ENCODE data around the gene GLRX2.
"Not testable (repeated sequence)": the region's sequence is repeated elsewhere in the genome, so short reads cannot be mapped to it uniquely, and the experiment has no call there.

Gene GLRX2

DNA sequence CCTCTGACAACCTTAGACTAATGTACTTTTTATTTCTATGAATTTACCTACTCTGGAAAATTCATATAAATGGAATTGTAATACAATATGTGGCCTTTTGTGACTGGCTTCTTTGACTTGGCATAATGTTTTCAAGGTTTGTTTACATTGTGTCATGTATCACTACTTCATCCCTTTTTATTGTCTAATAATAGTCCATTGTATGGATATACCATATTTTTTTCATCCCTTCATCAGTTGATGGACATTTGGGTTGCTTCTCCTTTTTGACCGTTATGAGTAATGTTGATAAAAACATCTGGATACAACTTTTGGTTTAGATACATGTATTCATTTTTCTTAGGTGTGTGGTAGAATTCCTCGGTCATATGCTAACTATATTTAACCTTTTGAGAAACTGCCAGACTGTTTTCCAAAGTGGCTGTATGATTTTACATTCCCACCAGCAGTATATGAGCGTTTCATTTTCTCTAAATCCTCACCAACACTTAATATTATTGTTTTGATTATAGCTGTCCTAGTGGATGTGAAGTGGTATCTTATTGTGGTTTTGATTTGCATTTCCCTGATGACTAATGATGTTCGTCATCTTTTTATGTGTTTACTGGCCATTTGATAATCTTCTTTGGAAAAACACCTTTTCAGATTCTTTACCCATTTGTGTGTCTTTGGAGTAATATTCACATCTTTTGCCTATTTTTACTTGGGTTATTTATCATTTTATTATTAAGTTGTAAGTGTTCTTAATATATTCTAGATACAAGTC lies 42.3 kb downstream of the GLRX2 start:
- no peak for DNase-seq (ENCODE audit: low read depth in 2 of 2)

DNA sequence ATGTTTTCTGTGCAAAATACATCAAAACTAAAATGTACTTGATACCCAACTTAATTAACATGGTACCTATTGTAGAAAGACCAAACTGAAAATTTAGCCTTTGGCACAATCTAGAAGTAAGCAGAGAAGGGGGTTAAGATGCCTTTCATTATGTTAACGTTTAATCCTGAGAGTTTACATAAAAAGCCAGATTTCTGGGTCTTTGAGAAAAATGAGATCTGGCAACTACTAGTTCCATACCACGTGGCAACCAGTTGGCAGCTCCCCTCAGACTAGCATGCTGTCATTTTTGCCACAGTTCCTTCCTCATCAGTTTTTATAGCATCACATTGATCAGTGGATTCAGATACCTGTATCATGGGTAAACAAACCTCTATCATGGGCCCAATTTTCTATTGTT lies 44.3 kb downstream of the GLRX2 start:
- DNase-seq (ENCODE audit: low read depth in 2 of 2), result no peak

DNA sequence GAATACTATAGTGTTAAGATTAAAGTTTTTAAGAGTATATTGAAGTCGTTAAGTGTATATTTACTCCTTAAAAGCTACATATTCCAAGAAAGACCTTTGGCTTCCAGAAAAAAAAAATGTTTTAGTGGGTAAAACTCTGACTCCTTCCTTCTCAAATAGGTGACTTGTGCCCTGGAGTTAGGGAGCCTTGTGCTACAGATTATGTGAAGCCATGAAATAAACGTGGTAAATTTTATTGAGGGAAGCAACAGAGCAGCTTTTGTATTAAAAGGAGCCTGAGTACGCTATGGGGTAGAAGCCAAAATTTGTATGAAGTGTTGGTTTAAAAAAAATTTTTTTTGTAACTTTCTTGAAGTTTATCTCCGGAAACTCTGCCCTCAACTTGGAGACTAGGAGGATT lies 44.8 kb downstream of the GLRX2 start:
- no peak for DNase-seq (ENCODE audit: low read depth in 2 of 2)

DNA sequence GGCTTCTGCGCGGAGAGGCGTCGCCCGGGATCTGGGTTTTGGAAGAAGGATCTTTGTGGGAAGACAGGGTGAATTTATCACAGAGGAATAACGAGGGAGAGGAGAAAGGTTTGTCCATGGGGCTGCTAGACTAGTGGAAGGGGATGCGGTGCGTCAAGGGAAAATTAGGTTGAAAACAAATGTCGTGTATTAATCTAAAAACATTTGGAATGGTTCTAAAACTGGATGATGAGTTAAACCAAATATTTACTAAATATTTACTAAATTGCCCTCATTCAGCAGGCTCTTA lies 45.2 kb downstream of the GLRX2 start:
- DNase-seq (ENCODE audit: low read depth in 2 of 2), result no peak

DNA sequence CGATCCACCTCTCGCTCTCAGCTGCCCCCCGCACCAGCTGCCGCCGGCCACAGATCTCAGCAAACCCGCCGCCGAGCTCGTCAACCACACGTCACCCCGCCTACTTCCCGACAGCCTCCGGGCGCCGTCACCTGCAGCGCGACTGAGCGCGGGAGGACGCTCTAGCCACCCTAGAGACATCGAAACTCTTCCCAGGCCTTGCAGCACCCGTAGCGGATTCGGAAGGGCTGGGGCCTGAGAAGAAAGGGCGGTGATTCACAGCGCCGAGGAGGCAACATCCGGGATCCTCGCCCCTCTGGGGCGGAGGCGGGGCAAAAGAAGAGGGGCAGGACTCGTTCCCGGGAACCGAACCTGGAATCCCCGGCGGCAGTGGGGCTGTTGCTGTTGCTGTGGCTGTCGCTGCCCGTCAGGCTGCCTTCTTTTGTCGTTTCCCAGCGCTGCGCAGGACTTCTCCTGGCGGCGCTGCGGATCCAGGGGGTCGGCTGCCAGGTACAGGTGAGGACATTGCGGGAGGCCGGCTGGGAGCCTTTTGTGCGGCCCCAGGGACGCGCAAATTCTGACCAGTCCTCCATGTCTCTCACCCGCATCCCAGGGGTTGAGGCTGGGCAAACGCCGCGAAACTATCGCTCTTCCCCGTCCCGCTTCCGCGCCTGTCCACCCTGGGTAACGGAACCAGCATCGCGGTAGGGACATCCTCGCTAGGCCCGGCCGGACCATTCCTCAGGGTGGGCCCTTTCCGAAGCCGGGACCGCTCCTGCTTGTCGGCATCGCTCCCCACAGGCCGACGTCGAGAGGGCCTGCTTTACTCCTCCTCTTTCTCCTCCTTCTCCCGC lies 45.7 kb downstream of the GLRX2 start, which contains the start of the genes RO60 and UCHL5:
RO60 (plus strand) TSS at position 331 of the 833 bp plus-strand sequence. CDS start 9,443 bp downstream, outside the sequence.
UCHL5 (minus strand) TSS at position 79 of the 833 bp plus-strand sequence. CDS start 100 bp downstream, outside the sequence.
- peak; percentile 85 to 87 for DNase-seq (ENCODE audit: low read depth in 2 of 2)

DNA sequence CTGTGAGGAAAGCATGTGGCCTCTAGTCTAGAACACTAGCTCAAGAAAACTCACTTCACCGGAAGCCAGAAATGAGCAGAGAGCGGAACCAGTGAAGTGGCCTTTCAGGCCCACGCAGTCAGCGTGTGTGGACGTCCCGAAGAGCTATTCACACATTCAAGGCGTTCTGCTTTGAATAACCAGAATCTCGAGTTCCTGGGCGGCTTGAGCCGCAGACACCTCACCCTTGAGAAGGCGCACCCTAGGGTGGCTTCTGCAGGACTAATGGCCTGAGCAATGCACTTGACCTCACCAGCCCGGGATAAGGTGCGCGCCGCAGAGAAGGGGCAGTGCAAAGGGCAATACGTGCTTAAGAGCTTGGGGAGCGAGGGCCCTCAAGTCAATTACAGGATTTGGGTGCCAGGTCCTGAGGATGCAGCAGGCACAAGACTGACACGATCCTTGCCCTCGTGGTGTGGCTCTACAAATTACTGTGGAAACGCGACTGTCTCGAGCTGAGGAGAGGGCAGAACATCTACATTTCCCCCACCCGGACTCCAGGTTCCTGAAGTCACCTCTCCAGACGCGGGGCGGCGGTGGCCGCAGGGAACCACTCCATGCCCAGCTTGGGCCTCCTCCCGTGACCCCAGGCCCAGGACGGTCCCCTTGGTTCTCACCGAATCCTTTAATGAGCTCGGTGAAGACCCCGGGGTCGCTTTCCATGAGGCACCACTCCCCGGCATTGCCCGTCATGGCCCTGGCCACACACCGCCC lies 46.5 kb downstream of the GLRX2 start:
- peak; percentile 14 to 25 for DNase-seq (ENCODE audit: low read depth in 2 of 2)

DNA sequence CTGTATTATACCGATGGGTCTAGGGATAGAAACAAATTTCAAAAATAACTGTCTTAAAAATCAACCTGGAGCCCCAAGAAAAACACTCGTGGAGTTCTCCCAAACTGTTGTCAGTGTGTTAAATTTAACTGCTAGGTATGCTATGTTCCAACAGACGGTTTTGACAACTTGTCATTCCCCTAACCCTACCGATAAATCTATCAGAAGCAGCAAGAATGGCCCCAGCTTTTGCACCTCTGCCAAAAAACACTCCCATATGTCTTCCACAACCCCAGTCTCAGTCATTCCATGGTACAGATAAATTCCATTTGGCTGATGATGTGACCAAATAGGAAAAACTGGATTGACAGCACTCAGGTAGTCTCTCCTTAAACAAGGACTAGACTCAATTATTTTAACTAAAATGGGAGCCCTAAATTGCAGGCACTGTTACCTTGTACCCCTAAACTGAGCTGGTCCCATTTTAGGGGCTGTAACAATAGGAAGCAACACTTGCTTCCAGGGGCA lies 51.0 kb downstream of the GLRX2 start:
- DNase-seq (ENCODE audit: low read depth in 2 of 2), result no peak

DNA sequence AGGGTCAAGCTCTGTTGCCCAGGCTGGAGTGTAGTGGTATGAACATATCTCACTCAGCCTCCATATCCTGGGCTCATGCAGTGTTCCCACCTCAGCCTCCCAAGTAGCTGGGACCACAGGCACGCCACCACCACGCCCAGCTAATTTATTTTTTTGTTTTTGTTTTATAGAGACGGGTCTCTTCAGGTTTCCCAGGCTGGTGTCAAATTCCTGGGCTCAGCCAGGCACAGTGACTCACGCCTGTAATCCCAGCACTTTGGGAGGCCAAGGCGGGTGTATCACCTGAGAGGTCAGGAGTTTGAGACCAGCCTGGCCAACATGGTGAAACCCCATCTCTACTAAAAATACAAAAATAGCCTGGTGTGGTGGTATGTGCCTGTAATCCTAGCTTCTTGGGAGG lies 56.3 kb downstream of the GLRX2 start:
- not testable (repeated sequence) for DNase-seq (ENCODE audit: low read depth in 2 of 2)
